HG02970 (cell line): Measurements from ENCODE around the gene FERMT3.
A peak's percentile ranks its signal among the peaks of the same experiment; 100 is the strongest.

Experiments used
- ATAC-seq: cut with Tn5 transposase; IDR thresholded peaks from one replicate; pipeline ENCODE4 v1.9.1; 2021; ENCODE audit warnings: mild to moderate bottlenecking, moderate library complexity, moderate number of reproducible peaks; ENCODE audit not compliant: unreplicated experiment, low FRiP score

Gene FERMT3

GRCh38 chr11:64185693-64186491, 20.6 kb upstream of the FERMT3 start, which contains the start of gene STIP1:
Gene STIP1 (plus strand): TSS chr11:64186171. CDS start chr11:64186262, 91 bp downstream.
- peak; percentile 83 for ATAC-seq

GRCh38 chr11:64186492-64187165, 19.9 kb upstream of the FERMT3 start:
- ATAC-seq, result peak; percentile 6

- no peak for ATAC-seq
Measured at GRCh38 chr11:64192434-64192833, 14.1 kb upstream of the FERMT3 start.

GRCh38 chr11:64196626-64197025, 9.9 kb upstream of the FERMT3 start:
- ATAC-seq, result no peak

- no peak for ATAC-seq
Measured at GRCh38 chr11:64198511-64198910, 8.0 kb upstream of the FERMT3 start.

GRCh38 chr11:64201543-64201942, 5.0 kb upstream of the FERMT3 start:
- no peak for ATAC-seq

GRCh38 chr11:64202992-64203391, 3.5 kb upstream of the FERMT3 start:
- no peak for ATAC-seq

- no peak for ATAC-seq
Measured at GRCh38 chr11:64203421-64204079, 3.0 kb upstream of the FERMT3 start.

- ATAC-seq, result no peak
Measured at GRCh38 chr11:64204080-64204440, 2.5 kb upstream of the FERMT3 start.

- ATAC-seq, result no peak
Measured at GRCh38 chr11:64204464-64204989, 2.0 kb upstream of the FERMT3 start.

- peak; percentile 33 for ATAC-seq
Measured at GRCh38 chr11:64207256-64208085, 950 bp downstream of the FERMT3 start.

GRCh38 chr11:64208086-64208795, 1.7 kb downstream of the FERMT3 start:
- no peak for ATAC-seq

- no peak for ATAC-seq
Measured at GRCh38 chr11:64208796-64209562, 2.5 kb downstream of the FERMT3 start.

GRCh38 chr11:64209563-64209843, 3.0 kb downstream of the FERMT3 start:
- no peak for ATAC-seq

- no peak for ATAC-seq
Measured at GRCh38 chr11:64210301-64211020, 3.9 kb downstream of the FERMT3 start.

GRCh38 chr11:64211181-64211872, 4.8 kb downstream of the FERMT3 start:
- no peak for ATAC-seq

- ATAC-seq, result no peak
Measured at GRCh38 chr11:64216879-64217278, 10.4 kb downstream of the FERMT3 start.
